Kidney epithelial cell (primary cell): ENCODE results near the gene KAT6B. TPM values are rescaled to one million over a fixed set of nuclear protein-coding genes. Genes with fewer than 3 reads are reported as not detected.

Experiments
- DNase-seq: peaks from one replicate; pipeline ENCODE4 v3.0.0-alpha.2; 2010; ENCODE audit warnings: low read depth
- H3K27me3 ChIP-seq: 2 replicates; pipeline ENCODE4 v1.6.0; 2011; ENCODE audit warnings: low read length; ENCODE audit not compliant: control insufficient read depth, insufficient read depth
- H3K36me3 ChIP-seq: 2 replicates; pipeline ENCODE4 v1.5.1; 2011; ENCODE audit warnings: low read length; ENCODE audit not compliant: control insufficient read depth, insufficient read depth
- H3K4me3 ChIP-seq: 2 replicates; pipeline ENCODE4 v1.5.1; 2011; ENCODE audit warnings: low read depth, mild to moderate bottlenecking, control low read depth, low read length
- CTCF ChIP-seq: IDR thresholded peaks from 2 replicates; pipeline ENCODE4 v1.5.1; 2011; ENCODE audit warnings: mild to moderate bottlenecking, moderate library complexity, low read length, control low read depth, inconsistent platforms; ENCODE audit not compliant: insufficient read depth, poor library complexity, severe bottlenecking
- total RNA-seq: library from RNA; depleted of rRNA; stranded (reverse); fragments of >200 nt; gene quantifications from 2 replicates; pipeline ENCODE4 v1.2.3, GENCODE V29; 2015

The KAT6B gene
- total RNA-seq, 1 donor from 2014 or later, result 8.0 TPM

DNA sequence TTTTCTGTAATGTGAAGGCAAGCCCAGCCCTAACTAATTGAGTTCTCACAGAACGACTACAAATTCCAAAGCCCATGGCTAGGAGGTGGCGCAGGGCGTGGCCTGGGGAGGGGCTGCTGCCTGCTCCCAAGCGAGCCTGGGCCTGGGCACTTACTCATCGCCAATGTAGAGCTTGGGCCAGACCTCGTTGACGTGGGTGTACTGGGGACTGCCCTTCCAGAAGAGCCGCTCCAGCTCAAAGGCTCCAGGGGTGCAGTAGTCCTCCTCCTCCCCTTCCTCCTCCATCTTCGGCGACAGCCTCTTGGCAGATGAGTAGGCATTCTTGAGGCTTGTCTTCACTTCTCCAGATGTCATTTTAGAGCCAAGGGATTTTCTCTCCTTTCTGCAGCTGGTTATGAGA lies 231.8 kb downstream of the KAT6B start:
- no peak overlapping the region for H3K4me3 ChIP-seq
- no peak for TF ChIP-seq CTCF
- H3K27me3 ChIP-seq, result no peaks in the 10 kb centered on the region
- H3K36me3 ChIP-seq, result no peaks in the 10 kb centered on the region
- no peak for DNase-seq

DNA sequence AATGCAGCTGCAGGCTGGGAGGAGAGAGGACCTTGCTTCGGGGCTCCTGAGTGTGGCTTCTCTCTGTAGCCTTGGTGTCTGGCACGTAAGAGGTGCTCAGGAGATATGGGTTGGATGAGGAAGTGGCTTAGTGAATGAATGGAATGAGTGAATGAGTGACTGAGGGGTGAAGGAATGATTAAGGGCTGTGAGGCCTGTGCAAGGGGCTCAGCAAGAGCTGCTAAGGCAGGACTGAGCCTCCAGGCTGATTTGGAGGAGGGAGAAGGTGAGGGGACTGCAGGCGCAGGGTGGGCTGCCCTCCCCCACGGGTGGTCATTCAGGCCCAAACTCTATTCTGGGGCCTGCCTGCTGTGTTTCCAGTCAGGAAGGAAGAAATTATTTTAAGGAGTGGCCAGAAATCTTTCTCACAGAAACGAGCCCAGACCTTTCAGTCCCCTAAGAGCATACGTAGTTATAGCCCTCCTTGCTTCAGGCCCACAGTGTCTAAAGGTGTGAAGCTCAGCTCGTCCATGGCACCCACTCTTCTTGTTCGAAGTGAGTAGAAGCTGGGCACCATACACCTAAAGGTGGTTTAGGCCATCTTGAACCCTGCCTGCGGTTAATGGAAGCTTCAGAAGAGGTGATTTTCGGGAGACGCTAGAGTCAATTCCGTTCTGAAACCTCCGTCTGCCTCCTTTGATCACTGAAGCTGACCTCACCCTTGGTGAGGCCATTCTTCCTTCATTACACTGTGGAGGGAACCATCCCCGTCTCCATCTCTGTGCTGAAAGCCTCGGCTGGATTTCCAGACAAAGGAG lies 235.5 kb downstream of the KAT6B start:
- no peak for TF ChIP-seq CTCF
- no peak overlapping the region for H3K4me3 ChIP-seq
- no peaks in the 10 kb centered on the region for H3K27me3 ChIP-seq
- no peak for DNase-seq
- no peaks in the 10 kb centered on the region for H3K36me3 ChIP-seq

- DNase-seq, result no peak
- no peak overlapping the region for H3K4me3 ChIP-seq
Measured at GRCh38 chr10:75062506-75063299, 236.3 kb downstream of the KAT6B start.

DNA sequence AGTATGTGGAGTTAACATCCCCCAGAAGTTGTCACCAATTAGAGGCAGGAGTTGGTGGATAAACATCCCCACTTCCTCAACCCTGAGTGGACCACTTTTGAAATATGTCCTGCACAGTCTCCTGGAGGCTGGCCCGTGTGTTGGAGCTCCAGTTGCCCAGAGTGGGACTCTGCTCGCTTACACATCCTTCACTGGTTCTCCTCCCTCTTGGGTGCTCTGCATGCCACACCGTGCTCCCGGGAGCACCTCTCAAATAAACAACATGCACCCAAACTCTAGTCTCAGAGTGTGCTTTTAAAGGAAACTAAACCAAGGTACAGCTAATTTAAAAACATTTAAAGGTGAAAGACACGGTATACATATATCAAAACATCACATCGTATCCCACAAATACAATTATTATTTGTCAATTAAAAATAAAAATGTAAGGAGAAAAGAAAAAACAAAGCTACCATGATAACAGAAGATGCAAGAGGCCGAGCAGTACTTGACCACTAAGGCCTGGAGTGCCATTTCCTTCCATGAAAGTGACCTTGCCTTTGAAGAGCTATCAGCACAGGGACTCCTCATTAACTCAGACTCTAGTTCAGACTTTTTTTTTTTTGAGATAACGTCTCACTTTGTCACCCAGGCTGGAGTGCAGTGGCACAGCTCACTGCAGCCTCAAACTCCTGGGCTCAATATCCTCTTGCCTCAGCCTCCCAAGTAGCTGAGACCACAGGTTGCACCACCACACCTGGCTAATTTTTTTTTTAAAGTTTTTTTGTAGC lies 237.2 kb downstream of the KAT6B start:
- no peak for DNase-seq
- Histone ChIP-seq H3K36me3 (no peaks in the 10 kb centered on the region), H3K4me3 (no peak overlapping the region), H3K27me3 (no peaks in the 10 kb centered on the region)
- TF ChIP-seq CTCF, result no peak

More at GRCh38 chr10:75062506-75063299, 236.3 kb downstream of the KAT6B start:
- no peak for TF ChIP-seq CTCF
- no peaks in the 10 kb centered on the region for H3K36me3 ChIP-seq
- no peaks in the 10 kb centered on the region for H3K27me3 ChIP-seq

DNA sequence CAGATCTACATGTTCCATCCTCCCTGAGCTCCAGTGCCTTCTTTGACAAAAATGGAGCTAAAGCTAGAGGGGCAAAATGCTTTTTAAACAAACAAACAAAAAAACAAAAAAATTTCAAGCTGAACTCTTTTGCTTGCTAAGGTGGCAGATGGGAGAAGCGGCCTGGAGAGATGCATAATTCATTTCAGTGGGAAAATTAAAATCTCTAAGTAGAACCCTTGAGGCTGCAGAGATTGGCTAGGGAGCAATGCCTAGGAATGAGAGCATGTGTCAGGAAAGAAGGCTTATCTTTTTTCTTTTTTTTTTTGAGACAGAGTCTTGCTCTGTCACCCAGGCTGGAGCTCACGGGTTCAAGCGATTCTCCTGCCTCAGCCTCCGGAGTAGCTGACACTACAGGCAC lies 238.7 kb downstream of the KAT6B start:
- H3K27me3 ChIP-seq, result no peaks in the 10 kb centered on the region
- H3K36me3 ChIP-seq, result no peaks in the 10 kb centered on the region
- no peak for TF ChIP-seq CTCF
- no peak for DNase-seq
- H3K4me3 ChIP-seq, result no peak overlapping the region
